Ramos (cell line): ENCODE results near the gene CSH1.
"Not testable (repeated sequence)": the region's sequence is repeated elsewhere in the genome, so short reads cannot be mapped to it uniquely, and the experiment has no call there.

Source experiments
- in situ Hi-C: fragments of 300-500 bp; cut with MboI; formaldehyde crosslinking; loops from one replicate; pipeline ENCODE4 v1.14.3; 2022; ENCODE audit warnings: low sequenced_read_pairs; ENCODE audit not compliant: unreplicated experiment

Gene CSH1

GRCh38 chr17:63911041-63911635 is 14.8 kb upstream of the CSH1 start, which contains the start of gene CSHL1:
TSS of gene CSHL1 (minus strand) at chr17:63911258. CDS start at chr17:63911196, 62 bp downstream.
- in situ Hi-C loops = loop anchor here (5.0 to 10.0 kb wide), 2 partner anchors 114 to 226 kb away; partner anchors contain the start of gene ICAM2

- in situ Hi-C loops = loop anchor here (5.0 to 10.0 kb wide), 2 partner anchors 115 to 227 kb away; partner anchors contain the start of gene ICAM2
These were observed 13.7 kb upstream of the CSH1 start for GRCh38 chr17:63910096-63910495.

- in situ Hi-C loops = not testable (repeated sequence)
These were observed 13.2 kb upstream of the CSH1 start for GRCh38 chr17:63909586-63909985.

- in situ Hi-C loops = not testable (repeated sequence)
These were observed 10.9 kb upstream of the CSH1 start for GRCh38 chr17:63907161-63907778.

GRCh38 chr17:63904796-63905195 is 8.4 kb upstream of the CSH1 start:
- in situ Hi-C loops = not testable (repeated sequence)

GRCh38 chr17:63903787-63904201 is 7.4 kb upstream of the CSH1 start:
- in situ Hi-C loops = not testable (repeated sequence)

- in situ Hi-C loops = not testable (repeated sequence)
These were observed 5.6 kb upstream of the CSH1 start for GRCh38 chr17:63901971-63902370.

- in situ Hi-C loops = not testable (repeated sequence)
These were observed 2.8 kb upstream of the CSH1 start for GRCh38 chr17:63898899-63899798.

GRCh38 chr17:63894821-63895220 is 1.6 kb downstream of the CSH1 start:
- in situ Hi-C loops = not testable (repeated sequence)

GRCh38 chr17:63894021-63894420 is 2.4 kb downstream of the CSH1 start:
- in situ Hi-C loops = not testable (repeated sequence)

- in situ Hi-C loops = not testable (repeated sequence)
These were observed 3.9 kb downstream of the CSH1 start for GRCh38 chr17:63892316-63893037.

GRCh38 chr17:63889026-63889848 is 7.1 kb downstream of the CSH1 start:
- in situ Hi-C loops = loop anchor here (10.0 kb wide), 1 partner anchor 396 kb away; no protein-coding TSS in a partner anchor

- in situ Hi-C loops = loop anchor here (10.0 kb wide), 1 partner anchor 400 kb away; no protein-coding TSS in a partner anchor
These were observed 11.3 kb downstream of the CSH1 start for GRCh38 chr17:63885119-63885518.

- in situ Hi-C loops = loop anchor here (10.0 kb wide), 1 partner anchor 402 kb away; no protein-coding TSS in a partner anchor
These were observed 13.7 kb downstream of the CSH1 start for GRCh38 chr17:63882626-63883126.

GRCh38 chr17:63881935-63882601 is 14.3 kb downstream of the CSH1 start, which contains the start of gene GH2:
TSS of gene GH2 (minus strand) at chr17:63881944. CDS start at chr17:63881801, 143 bp downstream.
- in situ Hi-C loops = loop anchor here (10.0 kb wide), 1 partner anchor 403 kb away; no protein-coding TSS in a partner anchor

- in situ Hi-C loops = loop anchor here (10.0 kb wide), 1 partner anchor 403 kb away; no protein-coding TSS in a partner anchor
These were observed 15.0 kb downstream of the CSH1 start for GRCh38 chr17:63881337-63881736.

- in situ Hi-C loops = loop anchor here (10.0 kb wide), 1 partner anchor 404 kb away; no protein-coding TSS in a partner anchor
These were observed 15.7 kb downstream of the CSH1 start for GRCh38 chr17:63880706-63881105.

- in situ Hi-C loops = not testable (repeated sequence)
These were observed 18.0 kb downstream of the CSH1 start for GRCh38 chr17:63878413-63878812.
